Activated B cell treated with CpG ODN at 0.5 μM for 24 hours (primary cell): Measurements from ENCODE around the gene DAW1. TPM values are rescaled to one million over a fixed set of nuclear protein-coding genes. Genes with fewer than 3 reads are reported as not detected.

ENCODE experiments used
- ATAC-seq: fragments of 200-7000 bp; cut with Tn5 transposase; one replicate; pipeline ENCODE4 v1.10.0; 2021; ENCODE audit warnings: low read depth, mild to moderate bottlenecking, moderate library complexity
- CTCF ChIA-PET: fragments of 350-600 bp; sonication (Branson Sonifier 250); formaldehyde crosslinking; loops from one replicate; lab custom pipeline; 2021; ENCODE audit warnings: antibody characterized with exemption; lab: Charles Lee
- POLR2A ChIA-PET: fragments of 350-600 bp; sonication (Branson Sonifier 250); formaldehyde crosslinking; loops from one replicate; lab custom pipeline; 2021; ENCODE audit warnings: antibody characterized with exemption; lab: Charles Lee
- DNase-seq: peaks from one replicate; pipeline ENCODE4 v3.0.0; 2022
- H3K27ac Mint-ChIP-seq: one replicate; pipeline ENCODE4 v1.8.0; 2020; ENCODE audit warnings: mixed read lengths
- H3K27me3 Mint-ChIP-seq: one replicate; pipeline ENCODE4 v1.8.0; 2021; ENCODE audit warnings: mixed read lengths
- H3K36me3 Mint-ChIP-seq: one replicate; pipeline ENCODE4 v1.8.0; 2021; ENCODE audit warnings: low read depth, mixed read lengths
- H3K4me1 Mint-ChIP-seq: one replicate; pipeline ENCODE4 v1.8.0; 2021; ENCODE audit warnings: mixed read lengths
- H3K4me3 Mint-ChIP-seq: one replicate; pipeline ENCODE4 v1.8.0; 2020; ENCODE audit warnings: mild to moderate bottlenecking, mixed read lengths
- H3K9me3 Mint-ChIP-seq: one replicate; pipeline ENCODE4 v1.8.0; 2020; ENCODE audit warnings: mixed read lengths
- intact Hi-C: fragments of 100-400 bp; cut with micrococcal nuclease; formaldehyde crosslinking; loops from one replicate; pipeline ENCODE4 v1.15.1; 2024
- total RNA-seq: library from RNA; stranded (reverse); gene quantifications from 2 replicates; pipeline ENCODE4 v1.2.3, GENCODE V29; 2022
- TF ChIP-seq, protein P1 (sequence below): fragments of 200-600 bp; IDR thresholded peaks from one replicate; pipeline ENCODE4 v1.8.0; 2022; ENCODE audit warnings: antibody characterized with exemption, mild to moderate bottlenecking

DAW1 gene
- total RNA-seq, 1 donor from 2014 or later: not detected

DNA sequence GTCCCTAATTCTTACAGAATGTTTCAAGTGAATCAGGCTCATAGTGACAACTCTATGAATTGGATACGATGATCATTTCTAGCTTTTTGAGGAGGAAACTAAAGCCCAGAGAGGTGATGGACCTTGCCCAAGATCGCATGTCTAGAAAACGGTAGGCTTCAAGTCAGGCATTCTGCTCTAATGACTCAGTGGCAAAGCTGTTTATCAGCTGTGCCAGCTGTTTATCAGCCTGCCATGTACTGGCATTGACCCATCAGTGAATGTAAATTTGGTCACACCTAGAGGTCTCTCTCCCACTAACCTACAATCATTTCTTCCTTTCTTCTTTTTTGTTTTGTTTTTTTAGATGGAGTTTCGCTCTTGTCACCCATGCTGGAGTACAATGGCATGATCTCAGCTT, 6.1 kb upstream of the DAW1 start:
- Mint-ChIP-seq H3K27me3 (peaks cover 7% of the 10 kb centered on the region), H3K4me1 (no peaks in the 10 kb centered on the region), H3K9me3 (no peaks in the 10 kb centered on the region), H3K4me3 (no peak overlapping the region), H3K27ac (no peak overlapping the region), H3K36me3 (no peaks in the 10 kb centered on the region)
- DNase-seq (no peak), ATAC-seq (no peak)
- ChIA-PET POLR2A (no interaction called here), CTCF (no interaction called here)
- TF ChIP-seq, protein P1, sequence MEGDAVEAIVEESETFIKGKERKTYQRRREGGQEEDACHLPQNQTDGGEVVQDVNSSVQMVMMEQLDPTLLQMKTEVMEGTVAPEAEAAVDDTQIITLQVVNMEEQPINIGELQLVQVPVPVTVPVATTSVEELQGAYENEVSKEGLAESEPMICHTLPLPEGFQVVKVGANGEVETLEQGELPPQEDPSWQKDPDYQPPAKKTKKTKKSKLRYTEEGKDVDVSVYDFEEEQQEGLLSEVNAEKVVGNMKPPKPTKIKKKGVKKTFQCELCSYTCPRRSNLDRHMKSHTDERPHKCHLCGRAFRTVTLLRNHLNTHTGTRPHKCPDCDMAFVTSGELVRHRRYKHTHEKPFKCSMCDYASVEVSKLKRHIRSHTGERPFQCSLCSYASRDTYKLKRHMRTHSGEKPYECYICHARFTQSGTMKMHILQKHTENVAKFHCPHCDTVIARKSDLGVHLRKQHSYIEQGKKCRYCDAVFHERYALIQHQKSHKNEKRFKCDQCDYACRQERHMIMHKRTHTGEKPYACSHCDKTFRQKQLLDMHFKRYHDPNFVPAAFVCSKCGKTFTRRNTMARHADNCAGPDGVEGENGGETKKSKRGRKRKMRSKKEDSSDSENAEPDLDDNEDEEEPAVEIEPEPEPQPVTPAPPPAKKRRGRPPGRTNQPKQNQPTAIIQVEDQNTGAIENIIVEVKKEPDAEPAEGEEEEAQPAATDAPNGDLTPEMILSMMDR: no peak
- intact Hi-C loops: no loop called here

DNA sequence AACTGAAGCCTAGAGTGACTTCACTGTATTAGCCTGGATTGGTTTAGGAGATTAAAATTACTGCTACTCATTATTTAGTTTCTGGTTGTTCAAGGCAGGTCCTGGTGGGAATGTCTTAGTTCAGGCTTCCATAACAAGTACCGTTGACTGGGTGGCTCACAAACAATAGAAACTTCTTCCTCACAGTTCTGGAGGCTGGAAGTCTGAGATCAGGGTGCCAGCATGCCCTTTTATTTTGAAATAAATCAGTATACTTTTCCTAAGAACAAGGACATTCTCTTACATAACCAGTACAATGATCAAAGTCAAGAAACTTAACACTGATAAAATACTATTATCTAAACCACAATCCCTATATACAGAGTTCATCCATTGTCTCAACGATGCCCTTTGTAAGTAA, 4.0 kb upstream of the DAW1 start:
- Mint-ChIP-seq H3K4me3 (no peak overlapping the region), H3K9me3 (no peaks in the 10 kb centered on the region), H3K36me3 (no peaks in the 10 kb centered on the region), H3K4me1 (no peaks in the 10 kb centered on the region), H3K27ac (no peak overlapping the region), H3K27me3 (peaks cover 11% of the 10 kb centered on the region)
- DNase-seq: no peak
- intact Hi-C loops: no loop called here
- TF ChIP-seq, protein P1: no peak
- ChIA-PET CTCF (no interaction called here), POLR2A (no interaction called here)
- no peak for ATAC-seq

DNA sequence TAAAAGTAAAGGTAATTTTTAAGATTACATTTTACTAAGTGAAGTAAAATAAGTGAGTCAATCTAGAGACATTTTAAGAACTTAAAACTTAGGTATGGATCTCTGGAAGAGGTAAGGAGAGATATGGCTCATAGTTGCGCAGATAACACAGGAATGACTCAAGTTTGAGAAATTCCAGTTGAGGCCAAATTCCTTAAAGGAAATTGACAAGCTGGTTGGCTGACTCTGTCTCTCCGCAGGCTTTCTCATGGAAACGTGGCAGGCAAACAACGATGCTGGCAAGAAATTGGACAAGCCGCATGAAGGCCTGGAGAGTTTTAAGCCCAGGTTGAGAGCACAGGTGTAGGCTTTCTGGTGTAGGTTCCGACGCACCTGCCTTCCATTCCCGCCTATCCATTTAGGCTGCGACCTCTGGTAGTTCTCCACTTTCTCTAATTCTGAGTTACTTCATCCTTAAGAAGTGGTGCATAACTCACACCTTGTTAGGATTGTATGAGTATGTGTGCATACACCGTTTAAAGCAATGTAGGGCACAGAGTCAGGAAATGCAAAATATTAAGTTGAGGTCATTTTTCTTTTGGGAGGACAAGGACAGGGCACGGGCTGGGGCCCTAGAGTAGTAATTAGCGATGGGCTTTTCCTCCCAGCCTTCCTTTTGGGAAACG, 589 bp upstream of the DAW1 start:
- Mint-ChIP-seq H3K9me3 (no peaks in the 10 kb centered on the region), H3K36me3 (no peaks in the 10 kb centered on the region), H3K4me3 (no peak overlapping the region), H3K27me3 (peaks cover 24% of the 10 kb centered on the region), H3K27ac (no peak overlapping the region), H3K4me1 (no peaks in the 10 kb centered on the region)
- TF ChIP-seq, protein P1: no peak
- no peak for DNase-seq
- intact Hi-C loops: no loop called here
- no peak for ATAC-seq
- CTCF ChIA-PET: no interaction called here
- POLR2A ChIA-PET: no interaction called here

DNA sequence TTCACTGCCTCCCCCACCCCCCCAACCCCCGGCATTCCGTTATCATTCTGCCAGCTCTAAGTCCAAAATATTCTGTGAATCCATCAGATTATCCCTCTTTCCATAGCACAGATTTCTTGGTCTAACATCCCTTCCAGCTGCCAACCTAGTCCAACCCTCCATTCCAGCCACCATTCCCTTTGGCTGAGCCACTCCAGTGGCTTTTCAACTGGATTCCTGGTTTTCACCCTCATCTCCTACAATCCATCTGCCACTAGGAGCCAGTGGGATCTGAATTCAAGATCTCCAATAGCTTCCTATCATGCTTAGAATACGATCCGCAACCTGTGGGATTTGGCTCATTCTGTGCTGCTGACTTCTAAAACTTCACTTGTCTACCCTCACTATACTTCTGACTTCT, 1.2 kb downstream of the DAW1 start:
- H3K9me3 Mint-ChIP-seq: no peaks in the 10 kb centered on the region

DNA sequence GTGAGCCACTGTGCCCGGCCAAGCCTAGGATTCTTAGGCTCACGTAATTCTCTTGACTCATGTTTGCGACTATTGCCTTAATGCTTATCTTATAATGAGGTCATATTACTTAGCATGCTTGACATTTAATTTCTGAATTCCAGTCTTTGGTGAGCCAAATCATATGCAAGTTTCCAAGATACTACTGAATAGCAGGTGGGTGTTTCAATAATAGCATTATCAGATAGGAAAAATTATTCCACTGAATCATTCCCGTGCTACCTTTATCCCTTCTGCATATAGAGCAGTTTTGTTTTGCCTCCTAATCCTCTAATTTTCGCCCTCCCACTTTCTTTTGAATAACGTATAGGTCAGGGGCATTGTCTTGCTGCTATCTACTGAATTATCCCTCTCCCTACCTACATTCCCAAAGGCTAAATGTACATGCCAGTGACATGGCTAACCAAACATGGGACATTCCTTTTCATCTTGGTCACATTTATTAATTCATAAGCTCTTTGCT, 4.9 kb downstream of the DAW1 start:
- TF ChIP-seq, protein P1: no peak
- intact Hi-C loops: no loop called here
- Mint-ChIP-seq H3K27me3 (peaks cover 15% of the 10 kb centered on the region), H3K9me3 (no peaks in the 10 kb centered on the region), H3K4me1 (no peaks in the 10 kb centered on the region), H3K4me3 (no peak overlapping the region), H3K36me3 (no peaks in the 10 kb centered on the region), H3K27ac (no peak overlapping the region)
- CTCF ChIA-PET: no interaction called here
- POLR2A ChIA-PET: no interaction called here
- DNase-seq: no peak
- no peak for ATAC-seq

More for the DNA sequence above, 1.2 kb downstream of the DAW1 start:
- H3K27ac Mint-ChIP-seq: no peak overlapping the region
- H3K4me1 Mint-ChIP-seq: no peaks in the 10 kb centered on the region
- CTCF ChIA-PET: interaction anchor here (1.0 kb wide), 1 partner anchor 10 kb away, joined by 5 read pairs; no protein-coding TSS in a partner anchor
- TF ChIP-seq, protein P1: no peak
- no peak overlapping the region for H3K4me3 Mint-ChIP-seq
- no peaks in the 10 kb centered on the region for H3K36me3 Mint-ChIP-seq
- no peak for DNase-seq
- POLR2A ChIA-PET: no interaction called here
- H3K27me3 Mint-ChIP-seq: peaks cover 24% of the 10 kb centered on the region
- no peak for ATAC-seq
- intact Hi-C loops: no loop called here
